Measurements from ENCODE around the gene PPBP. TPM values are rescaled to one million over a fixed set of nuclear protein-coding genes. Genes with fewer than 3 reads are reported as not detected.

The PPBP gene, protein sequence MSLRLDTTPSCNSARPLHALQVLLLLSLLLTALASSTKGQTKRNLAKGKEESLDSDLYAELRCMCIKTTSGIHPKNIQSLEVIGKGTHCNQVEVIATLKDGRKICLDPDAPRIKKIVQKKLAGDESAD
- total RNA-seq, result 17.5 TPM

DNA sequence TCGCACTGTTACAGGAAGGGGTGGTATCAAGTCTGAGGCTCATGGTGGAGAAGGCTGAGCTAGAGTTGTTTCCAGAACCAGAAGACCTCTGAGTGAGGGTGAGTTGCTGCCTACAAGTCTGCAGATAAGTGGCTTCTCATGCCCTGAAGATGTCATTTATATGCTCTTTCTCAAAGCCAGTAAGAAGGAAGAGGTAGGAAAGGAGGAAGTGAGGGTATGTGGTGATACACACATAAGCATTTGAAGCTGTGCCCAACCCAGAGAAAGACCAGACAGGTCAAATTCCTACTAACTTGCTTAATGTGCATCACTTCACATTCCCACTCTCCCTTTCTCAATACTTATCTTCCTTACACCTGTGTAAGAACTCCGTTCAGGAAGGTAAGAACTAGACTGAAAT is at the start of gene PPBP:
PPBP (minus strand) TSS at position 130 of the 400 bp plus-strand sequence; CDS start at position 43, 87 bp downstream.

DNA sequence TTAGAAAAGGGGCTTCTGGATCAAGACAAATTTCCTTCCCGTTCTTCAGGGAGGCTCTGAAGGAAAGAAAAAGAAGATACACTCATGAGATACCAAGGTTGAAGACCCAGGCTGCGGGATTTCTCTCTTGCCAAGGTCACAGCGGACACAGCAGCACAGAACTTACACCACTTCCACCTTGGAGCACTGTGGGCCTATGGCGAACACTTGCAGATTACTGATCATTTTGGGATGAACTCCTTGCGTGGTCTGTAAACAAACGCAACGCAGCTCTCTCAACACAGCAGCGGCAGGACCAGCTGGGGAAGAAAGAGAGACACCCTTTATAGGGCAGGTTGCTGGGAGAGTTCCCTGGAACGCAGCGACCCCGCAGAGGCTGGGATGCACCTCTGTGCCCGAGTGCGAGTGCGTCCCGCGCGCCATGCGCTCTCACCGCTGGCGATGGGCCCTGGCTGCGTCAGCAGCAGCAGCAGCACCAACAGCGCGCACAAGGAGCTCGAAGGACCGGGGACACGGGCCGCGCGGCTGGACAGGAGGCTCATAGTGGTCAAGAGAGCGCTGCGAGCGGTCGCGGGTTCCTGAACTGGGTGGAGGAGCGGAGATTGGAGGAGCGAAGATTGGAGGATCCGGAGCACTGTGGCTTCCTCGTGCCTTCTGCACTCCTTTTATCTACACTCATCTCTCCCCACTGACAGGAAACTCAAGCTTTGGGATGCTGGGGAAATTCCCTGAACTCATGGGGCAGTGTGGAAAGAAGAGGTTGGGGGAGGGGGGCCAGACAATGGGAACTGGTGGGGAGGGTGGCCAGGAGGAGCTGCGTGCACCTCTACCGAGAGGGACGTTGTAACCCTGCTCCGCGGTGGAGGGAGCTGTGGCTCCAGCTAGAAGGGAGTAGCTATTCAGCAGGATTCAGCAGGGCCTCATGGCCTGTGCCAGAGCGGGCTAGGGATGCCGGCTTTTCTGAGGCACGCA is 10.3 kb upstream of the PPBP start, which contains the start of gene CXCL5:
CXCL5 (minus strand) TSS at position 638 of the 972 bp plus-strand sequence; CDS start at position 542, 96 bp downstream.

Other genes with a start within 250 kb of the PPBP start
- 4.7 TPM for gene CXCL8, start 247.6 kb downstream of the PPBP start, total RNA-seq
- not detected for gene CXCL6, start 151.5 kb downstream of the PPBP start, total RNA-seq
- not detected for gene PF4V1, start 134.9 kb downstream of the PPBP start, total RNA-seq
- 2.7 TPM for gene CXCL1, start 118.8 kb downstream of the PPBP start, total RNA-seq
- 4.5 TPM for gene PF4, start 6.2 kb downstream of the PPBP start, total RNA-seq
- 0.44 TPM for gene CXCL5, start 10.5 kb upstream of the PPBP start, total RNA-seq
- gene CXCL3, start 50.5 kb upstream of the PPBP start, total RNA-seq, result 1.5 TPM
- gene CXCL2, start 111.0 kb upstream of the PPBP start, total RNA-seq, result 6.0 TPM
- 59.2 TPM for gene MTHFD2L, start 169.9 kb upstream of the PPBP start, total RNA-seq